MCF 10A (cell line): ENCODE measurements around the gene GATAD2A. TPM values are rescaled to one million over a fixed set of nuclear protein-coding genes. Genes with fewer than 3 reads are reported as not detected.

Experiments
- BruUV-seq: library from RNA; stranded (reverse); fragments of 400-500 nt; replicated peaks from 2 replicates; lab custom pipeline; 2021; lab: Mats Ljungman, UMichigan
- CTCF ChIA-PET: fragments of 300-600 bp; sonication (Branson Sonifier 250); formaldehyde crosslinking; extraction: SDS; loops from one replicate; lab custom pipeline; 2021; ENCODE audit warnings: antibody characterized with exemption, inconsistent platforms; lab: Yijun Ruan, JAX
- POLR2A ChIA-PET: fragments of 300-600, 350-650 bp; sonication (Branson Sonifier 250); formaldehyde crosslinking; extraction: SDS; loops from one replicate; lab custom pipeline; 2020; ENCODE audit warnings: antibody characterized with exemption, inconsistent platforms; lab: Yijun Ruan, JAX
- DNase-seq: peaks from one replicate; pipeline ENCODE4 v3.0.0-alpha.2; 2018; ENCODE audit not compliant: unreplicated experiment
- H3K27ac Mint-ChIP-seq: one replicate; pipeline ENCODE4 v1.8.0; 2022; ENCODE audit warnings: mild to moderate bottlenecking, low read depth, mixed read lengths; ENCODE audit not compliant: unreplicated experiment
- H3K27me3 Mint-ChIP-seq: one replicate; pipeline ENCODE4 v1.8.0; 2022; ENCODE audit warnings: mixed read lengths; ENCODE audit not compliant: insufficient read depth, unreplicated experiment
- H3K36me3 Mint-ChIP-seq: one replicate; pipeline ENCODE4 v1.8.0; 2022; ENCODE audit warnings: mild to moderate bottlenecking, moderate library complexity, mixed read lengths; ENCODE audit not compliant: insufficient read depth, unreplicated experiment
- H3K4me1 Mint-ChIP-seq: one replicate; pipeline ENCODE4 v1.8.0; 2022; ENCODE audit warnings: mixed read lengths; ENCODE audit not compliant: insufficient read depth, unreplicated experiment
- H3K4me3 Mint-ChIP-seq: one replicate; pipeline ENCODE4 v1.8.0; 2022; ENCODE audit warnings: mild to moderate bottlenecking, moderate library complexity, mixed read lengths; ENCODE audit not compliant: unreplicated experiment
- H3K9me3 Mint-ChIP-seq: one replicate; pipeline ENCODE4 v1.8.0; 2022; ENCODE audit warnings: mixed read lengths; ENCODE audit not compliant: unreplicated experiment
- intact Hi-C: fragments of 100-400 bp; cut with micrococcal nuclease; formaldehyde crosslinking; loops from 2 replicates; pipeline ENCODE4 v1.14.1; 2022
- total RNA-seq: library from RNA; stranded (reverse); gene quantifications from 2 replicates; pipeline ENCODE4 v1.2.3, GENCODE V29; 2022
- TF ChIP-seq, protein P1 (sequence below): fragments of 200-600 bp; IDR thresholded peaks from one replicate; pipeline ENCODE4 v1.8.0; 2022; ENCODE audit warnings: antibody characterized with exemption, mild to moderate bottlenecking; ENCODE audit not compliant: unreplicated experiment

GATAD2A gene
- total RNA-seq, 1 experiment from 2014 or later = 91.5 TPM

DNA sequence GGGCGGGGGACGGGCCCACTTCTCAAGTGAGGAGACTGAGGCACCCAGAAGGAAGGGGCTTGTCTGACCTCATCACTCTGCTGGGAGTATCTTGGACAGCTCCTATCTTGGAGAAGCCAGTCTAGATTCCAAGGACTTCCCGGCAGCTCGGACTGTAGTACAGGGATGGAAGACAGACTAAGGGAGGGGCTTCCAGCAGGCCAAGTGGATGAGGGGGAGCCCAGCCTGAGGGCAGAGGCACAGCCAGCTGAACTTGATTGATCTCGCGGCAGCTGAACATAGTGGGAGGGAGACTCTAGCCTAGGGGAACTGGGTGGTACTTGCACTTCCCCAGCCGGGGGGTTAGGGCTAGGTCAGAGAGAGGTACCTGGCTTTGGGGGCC is 133.3 kb downstream of the GATAD2A start:
- Mint-ChIP-seq H3K4me3 (no peak overlapping the region), H3K36me3 (peaks cover 7% of the 10 kb centered on the region), H3K4me1 (no peaks in the 10 kb centered on the region), H3K27me3 (no peaks in the 10 kb centered on the region), H3K27ac (no peak overlapping the region), H3K9me3 (no peaks in the 10 kb centered on the region)
- CTCF ChIA-PET = interaction anchor here (0.5 to 1.2 kb wide), 2 partner anchors 415 to 717 kb away, joined by 3 to 5 read pairs; no protein-coding TSS in a partner anchor
- POLR2A ChIA-PET = interaction anchor here (0.6 to 0.9 kb wide), 2 partner anchors 17 to 67 kb away, joined by 3 to 5 read pairs; no protein-coding TSS in a partner anchor
- no TSS peak for BruUV-seq
- no peak for DNase-seq
- intact Hi-C loops = no loop called here
- TF ChIP-seq, protein P1, sequence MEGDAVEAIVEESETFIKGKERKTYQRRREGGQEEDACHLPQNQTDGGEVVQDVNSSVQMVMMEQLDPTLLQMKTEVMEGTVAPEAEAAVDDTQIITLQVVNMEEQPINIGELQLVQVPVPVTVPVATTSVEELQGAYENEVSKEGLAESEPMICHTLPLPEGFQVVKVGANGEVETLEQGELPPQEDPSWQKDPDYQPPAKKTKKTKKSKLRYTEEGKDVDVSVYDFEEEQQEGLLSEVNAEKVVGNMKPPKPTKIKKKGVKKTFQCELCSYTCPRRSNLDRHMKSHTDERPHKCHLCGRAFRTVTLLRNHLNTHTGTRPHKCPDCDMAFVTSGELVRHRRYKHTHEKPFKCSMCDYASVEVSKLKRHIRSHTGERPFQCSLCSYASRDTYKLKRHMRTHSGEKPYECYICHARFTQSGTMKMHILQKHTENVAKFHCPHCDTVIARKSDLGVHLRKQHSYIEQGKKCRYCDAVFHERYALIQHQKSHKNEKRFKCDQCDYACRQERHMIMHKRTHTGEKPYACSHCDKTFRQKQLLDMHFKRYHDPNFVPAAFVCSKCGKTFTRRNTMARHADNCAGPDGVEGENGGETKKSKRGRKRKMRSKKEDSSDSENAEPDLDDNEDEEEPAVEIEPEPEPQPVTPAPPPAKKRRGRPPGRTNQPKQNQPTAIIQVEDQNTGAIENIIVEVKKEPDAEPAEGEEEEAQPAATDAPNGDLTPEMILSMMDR = no peak

DNA sequence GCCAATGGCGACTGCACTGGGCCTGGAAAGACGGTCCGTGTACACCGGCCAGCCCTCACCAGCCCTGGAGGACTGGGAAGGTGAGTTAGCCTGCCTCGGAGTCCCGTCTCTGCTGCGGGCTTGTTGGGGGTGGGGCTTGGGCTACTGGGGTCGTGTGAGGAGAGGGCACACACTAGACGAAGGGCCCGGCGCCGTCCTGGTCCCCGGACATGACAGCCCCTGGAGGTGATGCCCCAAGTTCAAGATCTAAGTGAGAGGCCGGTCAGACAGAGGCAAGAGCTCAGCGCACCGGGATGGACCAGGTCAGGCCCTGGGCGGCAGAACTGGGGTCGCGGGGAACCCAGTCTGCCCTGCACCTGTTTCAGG is 134.2 kb downstream of the GATAD2A start:
- Mint-ChIP-seq H3K27me3 (no peaks in the 10 kb centered on the region), H3K9me3 (no peaks in the 10 kb centered on the region), H3K4me1 (no peaks in the 10 kb centered on the region), H3K4me3 (no peak overlapping the region), H3K36me3 (peaks cover 7% of the 10 kb centered on the region), H3K27ac (no peak overlapping the region)
- no TSS peak for BruUV-seq
- no peak for DNase-seq
- TF ChIP-seq, protein P1 = no peak
- ChIA-PET POLR2A (no interaction called here), CTCF (no interaction called here)
- intact Hi-C loops = no loop called here

DNA sequence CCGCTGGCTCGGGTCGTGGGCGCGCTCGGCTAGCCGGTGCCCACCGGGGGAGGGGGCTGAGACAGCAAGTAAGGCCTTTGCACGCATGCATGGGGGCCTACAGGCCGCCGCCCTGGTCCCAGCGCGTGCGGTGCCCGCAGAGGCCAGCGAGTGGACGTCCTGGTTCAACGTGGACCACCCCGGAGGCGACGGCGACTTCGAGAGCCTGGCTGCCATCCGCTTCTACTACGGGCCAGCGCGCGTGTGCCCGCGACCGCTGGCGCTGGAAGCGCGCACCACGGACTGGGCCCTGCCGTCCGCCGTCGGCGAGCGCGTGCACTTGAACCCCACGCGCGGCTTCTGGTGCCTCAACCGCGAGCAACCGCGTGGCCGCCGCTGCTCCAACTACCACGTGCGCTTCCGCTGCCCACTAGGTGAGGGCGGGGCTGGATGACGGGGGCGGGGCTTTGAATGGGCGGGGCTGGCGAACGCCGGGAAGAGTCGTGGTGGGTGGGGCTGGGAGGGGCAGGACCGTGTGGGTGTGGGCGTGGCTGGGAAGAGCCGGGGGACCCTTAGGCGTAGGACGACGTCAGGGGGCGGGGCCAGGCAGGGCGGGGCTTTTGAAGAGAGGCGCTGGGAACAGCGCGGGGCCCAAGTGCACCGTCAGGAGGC is 134.7 kb downstream of the GATAD2A start:
- Mint-ChIP-seq H3K27me3 (no peaks in the 10 kb centered on the region), H3K36me3 (peaks cover 7% of the 10 kb centered on the region), H3K9me3 (no peaks in the 10 kb centered on the region), H3K4me1 (no peaks in the 10 kb centered on the region), H3K27ac (no peak overlapping the region), H3K4me3 (no peak overlapping the region)
- no TSS peak for BruUV-seq
- POLR2A ChIA-PET = interaction anchor here (0.7 kb wide), 1 partner anchor 50 kb away, joined by 3 read pairs; no protein-coding TSS in a partner anchor
- intact Hi-C loops = no loop called here
- CTCF ChIA-PET = no interaction called here
- TF ChIP-seq, protein P1 = no peak
- no peak for DNase-seq

DNA sequence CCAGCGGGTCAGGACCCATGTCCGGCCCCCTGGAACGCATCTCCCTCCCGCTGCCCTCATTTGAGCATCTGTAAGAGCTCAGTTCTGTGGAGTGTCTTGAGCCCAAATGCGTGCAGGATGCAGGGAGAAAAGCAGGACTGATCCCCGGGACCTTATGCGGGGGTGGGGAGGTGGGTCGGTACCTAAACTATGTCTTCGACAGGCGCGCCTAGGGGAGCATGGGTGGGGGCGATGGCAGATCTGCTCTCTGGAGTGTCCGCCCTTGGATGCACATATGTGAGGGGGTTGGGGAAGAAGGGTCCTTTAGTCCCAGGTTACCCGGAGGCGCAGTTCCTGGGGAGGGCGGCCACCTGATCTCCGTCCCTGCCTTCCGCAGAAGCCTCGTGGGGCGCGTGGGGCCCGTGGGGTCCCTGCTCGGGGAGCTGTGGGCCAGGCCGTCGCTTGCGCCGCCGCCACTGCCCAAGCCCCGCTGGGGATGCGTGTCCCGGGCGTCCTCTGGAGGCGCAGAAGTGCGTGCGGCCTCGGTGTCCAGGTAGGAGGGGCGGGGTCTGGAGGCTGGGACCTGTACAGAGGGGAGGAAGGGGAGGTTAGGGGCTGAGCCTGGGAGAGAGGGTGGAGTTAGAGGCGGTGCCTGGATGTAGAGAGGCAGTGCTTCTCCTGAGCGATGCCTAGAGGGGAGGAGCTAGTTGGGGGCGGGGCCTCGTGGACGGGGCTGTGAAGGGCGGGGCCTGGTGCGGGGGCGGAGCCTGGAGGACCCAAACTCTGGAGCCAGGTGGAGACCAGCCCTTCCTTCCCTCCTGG is 135.4 kb downstream of the GATAD2A start:
- ChIA-PET CTCF (no interaction called here), POLR2A (interaction anchor here (0.7 kb wide), 2 partner anchors 49 to 235 kb away, joined by 3 read pairs; no protein-coding TSS in a partner anchor)
- DNase-seq = peak; percentile 46
- H3K4me3 Mint-ChIP-seq = no peak overlapping the region
- BruUV-seq = no TSS peak
- intact Hi-C loops = no loop called here
- no peaks in the 10 kb centered on the region for H3K4me1 Mint-ChIP-seq
- TF ChIP-seq, protein P1 = no peak
- H3K36me3 Mint-ChIP-seq = peaks cover 7% of the 10 kb centered on the region
- no peaks in the 10 kb centered on the region for H3K9me3 Mint-ChIP-seq
- H3K27ac Mint-ChIP-seq = no peak overlapping the region
- H3K27me3 Mint-ChIP-seq = no peaks in the 10 kb centered on the region
